IPS DF 6.9 (cell line): ENCODE results near the gene CALM3.

Experiments
- DNase-seq: peaks from one replicate; pipeline ENCODE4 v3.0.0-alpha.2; 2013; ENCODE audit warnings: low read depth, low spot score
- H3K27ac ChIP-seq: one replicate; pipeline ENCODE4 v1.5.1; 2013; ENCODE audit warnings: low read length, control low read depth
- H3K27me3 ChIP-seq: 2 replicates; pipeline ENCODE4 v1.6.1; 2013; ENCODE audit warnings: mild to moderate bottlenecking, low read length; ENCODE audit not compliant: control insufficient read depth, insufficient read depth
- H3K36me3 ChIP-seq: 2 replicates; pipeline ENCODE4 v1.6.1; 2013; ENCODE audit warnings: low read length; ENCODE audit not compliant: control insufficient read depth, insufficient read depth
- H3K4me1 ChIP-seq: 2 replicates; pipeline ENCODE4 v1.6.1; 2013; ENCODE audit warnings: low read length; ENCODE audit not compliant: control insufficient read depth, insufficient read depth
- H3K4me3 ChIP-seq: 2 replicates; pipeline ENCODE4 v1.5.1; 2013; ENCODE audit warnings: mild to moderate bottlenecking, low read length
- H3K9me3 ChIP-seq: 2 replicates; pipeline ENCODE4 v1.6.1; 2013; ENCODE audit warnings: low read length, inconsistent platforms; ENCODE audit not compliant: control insufficient read depth, insufficient read depth
- WGBS: extraction: QIAGEN DNeasy Blood & Tissue Kit; methylation state at CpG from one replicate; pipeline ENCODE4 v1.1.7; 2013; ENCODE audit warnings: mixed read lengths, missing lambda C conversion rate; ENCODE audit not compliant: insufficient read length, insufficient coverage; 5-methylcytosine and 5-hydroxymethylcytosine counted together

CALM3 gene

GRCh38 chr19:46574533-46574932 lies 26.6 kb upstream of the CALM3 start:
- no peak for DNase-seq
- no CpG with 5 or more reads among the region's 11 CpGs for WGBS
- no peaks in the 10 kb centered on the region for H3K4me1 ChIP-seq
- H3K27ac ChIP-seq: no peak overlapping the region
- no peaks in the 10 kb centered on the region for H3K27me3 ChIP-seq
- no peak overlapping the region for H3K4me3 ChIP-seq
- H3K9me3 ChIP-seq: no peaks in the 10 kb centered on the region
- H3K36me3 ChIP-seq: no peaks in the 10 kb centered on the region

GRCh38 chr19:46578450-46578849 lies 22.7 kb upstream of the CALM3 start:
- H3K4me3 ChIP-seq: no peak overlapping the region
- WGBS: no CpG with 5 or more reads among the region's 4 CpGs
- no peak overlapping the region for H3K27ac ChIP-seq
- H3K36me3 ChIP-seq: no peaks in the 10 kb centered on the region
- H3K4me1 ChIP-seq: no peaks in the 10 kb centered on the region
- DNase-seq: no peak
- H3K9me3 ChIP-seq: no peaks in the 10 kb centered on the region
- H3K27me3 ChIP-seq: no peaks in the 10 kb centered on the region

GRCh38 chr19:46579361-46579879 lies 21.7 kb upstream of the CALM3 start:
- Histone ChIP-seq H3K27ac (no peak overlapping the region), H3K4me1 (no peaks in the 10 kb centered on the region), H3K9me3 (no peaks in the 10 kb centered on the region), H3K4me3 (no peak overlapping the region), H3K36me3 (no peaks in the 10 kb centered on the region), H3K27me3 (no peaks in the 10 kb centered on the region)
- no CpG with 5 or more reads among the region's 8 CpGs for WGBS
- DNase-seq: no peak

GRCh38 chr19:46580247-46580646 lies 20.9 kb upstream of the CALM3 start:
- DNase-seq: no peak
- WGBS: no CpG with 5 or more reads among the region's 2 CpGs
- Histone ChIP-seq H3K4me3 (no peak overlapping the region), H3K27ac (no peak overlapping the region), H3K9me3 (no peaks in the 10 kb centered on the region), H3K4me1 (no peaks in the 10 kb centered on the region), H3K36me3 (no peaks in the 10 kb centered on the region), H3K27me3 (no peaks in the 10 kb centered on the region)

- Histone ChIP-seq H3K4me3 (no peak overlapping the region), H3K4me1 (no peaks in the 10 kb centered on the region), H3K27ac (no peak overlapping the region), H3K36me3 (no peaks in the 10 kb centered on the region), H3K9me3 (no peaks in the 10 kb centered on the region), H3K27me3 (no peaks in the 10 kb centered on the region)
- no peak for DNase-seq
- no CpG with 5 or more reads among the region's 1 CpG for WGBS
Observed at GRCh38 chr19:46585539-46585938, 15.6 kb upstream of the CALM3 start.

GRCh38 chr19:46586294-46586693 lies 14.8 kb upstream of the CALM3 start:
- Histone ChIP-seq H3K27ac (no peak overlapping the region), H3K36me3 (no peaks in the 10 kb centered on the region), H3K27me3 (no peaks in the 10 kb centered on the region), H3K9me3 (no peaks in the 10 kb centered on the region), H3K4me3 (no peak overlapping the region), H3K4me1 (no peaks in the 10 kb centered on the region)
- no peak for DNase-seq
- no CpG with 5 or more reads among the region's 4 CpGs for WGBS

GRCh38 chr19:46587861-46588260 lies 13.3 kb upstream of the CALM3 start:
- no CpG with 5 or more reads among the region's 3 CpGs for WGBS
- no peaks in the 10 kb centered on the region for H3K9me3 ChIP-seq
- no peak overlapping the region for H3K4me3 ChIP-seq
- no peaks in the 10 kb centered on the region for H3K36me3 ChIP-seq
- H3K27ac ChIP-seq: no peak overlapping the region
- no peaks in the 10 kb centered on the region for H3K27me3 ChIP-seq
- no peaks in the 10 kb centered on the region for H3K4me1 ChIP-seq
- no peak for DNase-seq

- H3K9me3 ChIP-seq: no peaks in the 10 kb centered on the region
- no peaks in the 10 kb centered on the region for H3K27me3 ChIP-seq
- H3K36me3 ChIP-seq: no peaks in the 10 kb centered on the region
- H3K4me3 ChIP-seq: no peak overlapping the region
- no peak overlapping the region for H3K27ac ChIP-seq
- no peak for DNase-seq
- WGBS: no CpG with 5 or more reads among the region's 4 CpGs
- no peaks in the 10 kb centered on the region for H3K4me1 ChIP-seq
Observed at GRCh38 chr19:46591254-46591653, 9.9 kb upstream of the CALM3 start.

- WGBS: no CpG with 5 or more reads among the region's 3 CpGs
- Histone ChIP-seq H3K9me3 (no peaks in the 10 kb centered on the region), H3K27ac (no peak overlapping the region), H3K27me3 (no peaks in the 10 kb centered on the region), H3K4me1 (no peaks in the 10 kb centered on the region), H3K4me3 (no peak overlapping the region), H3K36me3 (no peaks in the 10 kb centered on the region)
- DNase-seq: no peak
Observed at GRCh38 chr19:46591870-46592269, 9.3 kb upstream of the CALM3 start.

- no peak overlapping the region for H3K4me3 ChIP-seq
- no CpG with 5 or more reads among the region's 6 CpGs for WGBS
- no peak overlapping the region for H3K27ac ChIP-seq
- no peak for DNase-seq
- H3K9me3 ChIP-seq: no peaks in the 10 kb centered on the region
- no peaks in the 10 kb centered on the region for H3K4me1 ChIP-seq
- H3K27me3 ChIP-seq: no peaks in the 10 kb centered on the region
- H3K36me3 ChIP-seq: no peaks in the 10 kb centered on the region
Observed at GRCh38 chr19:46596008-46596407, 5.1 kb upstream of the CALM3 start.

GRCh38 chr19:46598372-46598917 lies 2.7 kb upstream of the CALM3 start:
- no peak for DNase-seq
- Histone ChIP-seq H3K27ac (no peak overlapping the region), H3K9me3 (no peaks in the 10 kb centered on the region), H3K36me3 (no peaks in the 10 kb centered on the region), H3K4me3 (no peak overlapping the region), H3K27me3 (no peaks in the 10 kb centered on the region), H3K4me1 (peaks cover 3% of the 10 kb centered on the region)
- no CpG with 5 or more reads among the region's 4 CpGs for WGBS
